ENCODE results near the gene FAM170B.
A peak's percentile ranks its signal among the peaks of the same experiment; 100 is the strongest.

The FAM170B gene

DNA sequence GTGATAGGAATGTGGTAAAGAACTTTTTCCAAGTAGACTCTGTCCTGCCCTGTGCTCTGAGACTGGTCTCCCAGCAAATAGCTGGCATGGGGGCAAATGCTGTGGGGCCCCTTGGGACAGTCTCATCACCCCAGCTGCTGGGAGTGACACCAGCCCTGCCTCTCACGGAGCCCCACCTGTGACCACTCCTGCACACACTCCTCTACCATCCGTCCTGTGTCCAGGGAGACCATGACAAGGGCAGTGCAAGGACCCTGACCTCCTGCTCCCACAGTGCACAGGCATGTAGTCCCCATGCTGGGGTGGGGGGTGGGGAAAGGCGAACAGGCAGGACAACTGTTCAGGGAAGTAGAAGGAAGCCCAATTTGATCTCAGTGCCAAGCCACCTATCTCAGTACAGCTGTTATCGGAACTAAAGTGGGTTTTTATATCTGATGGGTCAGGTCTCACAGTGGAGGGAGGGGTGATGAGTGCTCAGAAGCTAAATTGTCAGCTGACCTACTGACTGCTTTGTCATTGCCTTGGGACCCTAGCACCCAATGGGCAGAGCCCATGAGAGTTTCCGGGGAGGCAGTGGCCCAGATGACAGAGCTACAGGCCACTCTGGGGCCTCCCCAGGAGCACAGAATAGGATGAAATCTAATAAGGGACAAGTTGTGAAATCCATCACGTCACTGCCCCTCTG is 43.0 kb downstream of the FAM170B start:
- DNase-seq (ENCODE audit: low read depth), result no peak
- H3K4me3 ChIP-seq (ENCODE audit: control insufficient read depth, low read depth, low read length), result no peak overlapping the region
- no peak for TF ChIP-seq CTCF (conservative IDR thresholded peaks at IDR 0.05; ENCODE audit: control insufficient read depth, insufficient read depth, low read depth, low read length)

DNA sequence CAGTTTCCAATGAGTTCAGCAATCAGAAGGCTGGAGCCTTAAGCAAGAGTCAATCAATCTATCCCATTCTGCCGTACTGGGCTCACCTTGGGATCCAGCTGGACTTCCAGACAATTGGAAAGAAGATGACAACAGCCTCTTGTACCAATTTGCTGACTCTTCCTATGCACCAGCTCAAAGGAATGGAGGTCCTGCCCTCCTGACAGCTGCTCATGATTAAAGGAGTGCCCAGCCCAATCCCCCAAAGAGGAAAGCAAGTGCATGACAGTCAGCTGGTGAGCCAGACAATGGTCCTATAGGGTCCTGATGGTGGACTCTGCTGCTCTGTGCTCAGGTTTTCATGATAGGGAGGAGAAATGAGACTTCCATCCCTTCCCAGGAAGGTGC is 43.6 kb downstream of the FAM170B start:
- no peak overlapping the region for H3K4me3 ChIP-seq (ENCODE audit: control insufficient read depth, low read depth, low read length)
- no peak for DNase-seq (ENCODE audit: low read depth)
- TF ChIP-seq CTCF (conservative IDR thresholded peaks at IDR 0.05; ENCODE audit: control insufficient read depth, insufficient read depth, low read depth, low read length), result no peak

- TF ChIP-seq CTCF (conservative IDR thresholded peaks at IDR 0.05; ENCODE audit: control insufficient read depth, insufficient read depth, low read depth, low read length), result no peak
- DNase-seq (ENCODE audit: low read depth), result no peak
- no peak overlapping the region for H3K4me3 ChIP-seq (ENCODE audit: control insufficient read depth, low read depth, low read length)
These were observed 44.1 kb downstream of the FAM170B start for GRCh38 chr10:49089557-49090188.

GRCh38 chr10:49089152-49089551 is 44.7 kb downstream of the FAM170B start:
- H3K4me3 ChIP-seq (ENCODE audit: control insufficient read depth, low read depth, low read length), result no peak overlapping the region
- DNase-seq (ENCODE audit: low read depth), result no peak
- no peak for TF ChIP-seq CTCF (conservative IDR thresholded peaks at IDR 0.05; ENCODE audit: control insufficient read depth, insufficient read depth, low read depth, low read length)

- DNase-seq (ENCODE audit: low read depth), result no peak
- no peak overlapping the region for H3K4me3 ChIP-seq (ENCODE audit: control insufficient read depth, low read depth, low read length)
These were observed 46.9 kb downstream of the FAM170B start for GRCh38 chr10:49086889-49087288.

GRCh38 chr10:49083261-49083660 is 50.6 kb downstream of the FAM170B start:
- peak; percentile 32 for DNase-seq (ENCODE audit: low read depth)
- no peak overlapping the region for H3K4me3 ChIP-seq (ENCODE audit: control insufficient read depth, low read depth, low read length)
- no peak for TF ChIP-seq CTCF (conservative IDR thresholded peaks at IDR 0.05; ENCODE audit: control insufficient read depth, insufficient read depth, low read depth, low read length)

More at GRCh38 chr10:49086889-49087288, 46.9 kb downstream of the FAM170B start:
- no peak for TF ChIP-seq CTCF (conservative IDR thresholded peaks at IDR 0.05; ENCODE audit: control insufficient read depth, insufficient read depth, low read depth, low read length)
